GM18517 (cell line): ENCODE measurements around the gene ARMC7.
A peak's percentile ranks its signal among the peaks of the same experiment; 100 is the strongest.
"Not testable (repeated sequence)": the region's sequence is repeated elsewhere in the genome, so short reads cannot be mapped to it uniquely, and the experiment has no call there.

ENCODE experiments used
- ATAC-seq: cut with Tn5 transposase; IDR thresholded peaks from one replicate; pipeline ENCODE4 v1.9.1; 2021; ENCODE audit warnings: mild to moderate bottlenecking, moderate library complexity; ENCODE audit not compliant: unreplicated experiment

Gene ARMC7

GRCh38 chr17:75152523-75152921 lies 42.8 kb downstream of the ARMC7 start:
- ATAC-seq = no peak

GRCh38 chr17:75152922-75153779 lies 43.4 kb downstream of the ARMC7 start:
- no peak for ATAC-seq

- peak; percentile 6 for ATAC-seq
Observed at GRCh38 chr17:75153780-75154194, 44.0 kb downstream of the ARMC7 start.

GRCh38 chr17:75154195-75155106 lies 44.7 kb downstream of the ARMC7 start, which contains the start of gene JPT1:
Gene JPT1, minus strand, starts transcription at chr17:75154512. Its CDS starts 115 bp downstream, at chr17:75154397.
- ATAC-seq = peak; percentile 90

GRCh38 chr17:75155191-75155601 lies 45.4 kb downstream of the ARMC7 start:
- no peak for ATAC-seq

GRCh38 chr17:75158480-75158879 lies 48.7 kb downstream of the ARMC7 start:
- not testable (repeated sequence) for ATAC-seq

- no peak for ATAC-seq
Observed at GRCh38 chr17:75159196-75160031, 49.6 kb downstream of the ARMC7 start.

- no peak for ATAC-seq
Observed at GRCh38 chr17:75160211-75160610, 50.4 kb downstream of the ARMC7 start.

GRCh38 chr17:75163074-75163473 lies 53.3 kb downstream of the ARMC7 start:
- no peak for ATAC-seq

- ATAC-seq = not testable (repeated sequence)
Observed at GRCh38 chr17:75164606-75165005, 54.8 kb downstream of the ARMC7 start.

GRCh38 chr17:75168998-75169397 lies 59.2 kb downstream of the ARMC7 start:
- no peak for ATAC-seq

GRCh38 chr17:75173526-75173925 lies 63.8 kb downstream of the ARMC7 start:
- ATAC-seq = no peak

- ATAC-seq = no peak
Observed at GRCh38 chr17:75174996-75175395, 65.2 kb downstream of the ARMC7 start.

- no peak for ATAC-seq
Observed at GRCh38 chr17:75176625-75177024, 66.9 kb downstream of the ARMC7 start.

GRCh38 chr17:75178453-75178852 lies 68.7 kb downstream of the ARMC7 start:
- no peak for ATAC-seq
